Small intestine (tissue), 7 donors: ENCODE results near the gene FGGY. TPM values are rescaled to one million over a fixed set of nuclear protein-coding genes. Genes with fewer than 3 reads are reported as not detected.
"Not testable (repeated sequence)": the region's sequence is repeated elsewhere in the genome, so short reads cannot be mapped to it uniquely, and the experiment has no call there.

Experiments used
- DNase-seq, 2 donors: peaks; one replicate each; pipeline versions ENCODE4 v3.0.0 to v3.0.0-alpha.2; 2013
- FAIRE-seq: peaks from 2 replicates; lab custom pipeline; 2012; peaks lifted over from hg19 to GRCh38; lab: Jason Lieb, UNC
- H3K27ac ChIP-seq, 3 donors: one replicate each; pipeline ENCODE4 v1.5.1; 2013; ENCODE audit warnings: low read length in 2 of 3, mild to moderate bottlenecking in 2 of 3, control low read depth in 1 of 3, inconsistent platforms in 1 of 3, low read depth in 1 of 3, moderate library complexity in 1 of 3
- H3K27me3 ChIP-seq, 3 donors: one replicate each; pipeline ENCODE4 v1.6.1; 2013; ENCODE audit warnings: low read length in 3 of 3, inconsistent platforms in 1 of 3; ENCODE audit not compliant: control insufficient read depth in 3 of 3, insufficient read depth in 3 of 3
- H3K36me3 ChIP-seq, 3 donors: one replicate each; pipeline ENCODE4 v1.6.1; 2013; ENCODE audit warnings: low read length in 3 of 3, inconsistent platforms in 1 of 3, low read depth in 1 of 3, mild to moderate bottlenecking in 1 of 3, moderate library complexity in 1 of 3; ENCODE audit not compliant: control insufficient read depth in 3 of 3, insufficient read depth in 2 of 3
- H3K4me1 ChIP-seq, 3 donors: one replicate each; pipeline ENCODE4 v1.6.1; 2013; ENCODE audit warnings: low read length in 2 of 3, inconsistent platforms in 1 of 3, low read depth in 1 of 3, mild to moderate bottlenecking in 1 of 3, moderate library complexity in 1 of 3; ENCODE audit not compliant: control insufficient read depth in 3 of 3, insufficient read depth in 2 of 3
- H3K4me3 ChIP-seq, 3 donors: one replicate each; pipeline ENCODE4 v1.5.1; 2013; ENCODE audit warnings: low read length in 3 of 3, control low read depth in 1 of 3, inconsistent platforms in 1 of 3, low read depth in 1 of 3, mild to moderate bottlenecking in 1 of 3, moderate library complexity in 1 of 3
- H3K9me3 ChIP-seq, 2 donors: one replicate each; pipeline ENCODE4 v1.6.1; 2013; ENCODE audit warnings: low read depth in 1 of 2, low read length in 1 of 2; ENCODE audit not compliant: control insufficient read depth in 2 of 2, insufficient read depth in 1 of 2
- WGBS, 3 donors: extraction: QIAGEN DNeasy Blood & Tissue Kit; methylation state at CpG; one replicate each; pipeline ENCODE4 v1.1.7; 2013; 5-methylcytosine and 5-hydroxymethylcytosine counted together
- polyA plus RNA-seq, 4 donors: library from polyadenylated mRNA; stranded (reverse) in 3 of 4; unstranded in 1 of 4; fragments of 200-250 nt in 3 of 4; fragments of 120-200 nt in 1 of 4; gene quantifications; one replicate each; pipeline versions ENCODE4 v1.2.1 to v1.2.3, GENCODE V29; 2013
- donor health status: healthy with polysubstance abuse.
- donor health status: control.
- donor health status: control.
- donor health status: Bipolar disorder and iron deficiency.
- donor health status: healthy.

The FGGY gene
- polyA plus RNA-seq, 4 donors = 12.3 to 28.0 (median 15.0) TPM

DNA sequence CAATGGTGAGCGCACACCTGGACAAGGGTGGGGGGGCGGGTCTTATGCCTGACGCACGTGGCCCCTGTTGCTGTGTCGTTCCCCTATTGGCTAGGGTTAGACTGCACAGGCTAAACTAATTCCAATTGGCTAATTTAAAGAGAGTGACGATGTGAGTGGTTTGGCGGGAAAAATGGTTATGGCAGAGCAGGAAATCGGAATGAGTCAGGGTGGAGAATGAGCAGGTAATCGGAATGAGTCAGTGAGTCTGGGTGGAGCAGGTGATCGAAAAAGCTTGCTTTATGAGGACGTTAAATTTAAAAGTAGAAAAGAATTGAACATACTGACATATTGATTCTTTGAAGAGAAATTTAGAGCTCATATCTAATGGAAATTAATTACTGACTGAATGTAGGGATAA, 2.8 kb downstream of the FGGY start:
- not testable (repeated sequence) for DNase-seq, H3K4me3 ChIP-seq, H3K27ac ChIP-seq, FAIRE-seq, H3K9me3 ChIP-seq, H3K36me3 ChIP-seq, H3K27me3 ChIP-seq
- H3K4me1 ChIP-seq = peaks cover 2 to 27% (median 4%) of the 10 kb centered on the region in 3 donors
- 96 to 98% (median 97%) methylated on average over 11 of the region's 11 CpGs for WGBS, 3 donors

DNA sequence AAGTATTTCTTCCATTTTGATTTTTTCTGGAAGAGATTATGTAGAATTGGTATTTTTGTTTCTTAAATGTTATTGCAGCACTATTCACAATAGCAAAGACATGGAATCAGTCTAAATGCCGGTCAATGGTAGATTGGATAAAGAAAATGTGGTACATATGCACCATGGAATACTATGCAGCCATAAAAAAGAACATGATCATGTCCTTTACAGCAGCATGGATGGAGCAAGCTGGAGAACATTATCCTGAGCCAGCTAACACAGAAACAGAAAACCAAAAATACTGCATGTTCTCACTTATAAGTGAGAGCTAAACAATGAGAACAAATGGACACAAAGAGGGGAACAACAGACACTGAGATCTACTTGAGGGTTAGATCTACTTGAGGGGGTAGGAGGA, 5.4 kb downstream of the FGGY start:
- 97 to 100% (median 98%) methylated on average over 1 of the region's 1 CpG for whole genome bisulfite sequencing, 3 donors
- H3K4me1 ChIP-seq = peaks cover 2 to 18% (median 4%) of the 10 kb centered on the region in 3 donors
- no peak overlapping the region for H3K27ac ChIP-seq
- peaks cover 0 to 5% of the 10 kb centered on the region in 2 donors for H3K9me3 ChIP-seq
- no peak overlapping the region for H3K4me3 ChIP-seq
- no peaks in the 10 kb centered on the region for H3K27me3 ChIP-seq
- no peak for FAIRE-seq
- no peak for DNase-seq
- peaks cover 0 to 2% (median 0%) of the 10 kb centered on the region in 3 donors for H3K36me3 ChIP-seq

DNA sequence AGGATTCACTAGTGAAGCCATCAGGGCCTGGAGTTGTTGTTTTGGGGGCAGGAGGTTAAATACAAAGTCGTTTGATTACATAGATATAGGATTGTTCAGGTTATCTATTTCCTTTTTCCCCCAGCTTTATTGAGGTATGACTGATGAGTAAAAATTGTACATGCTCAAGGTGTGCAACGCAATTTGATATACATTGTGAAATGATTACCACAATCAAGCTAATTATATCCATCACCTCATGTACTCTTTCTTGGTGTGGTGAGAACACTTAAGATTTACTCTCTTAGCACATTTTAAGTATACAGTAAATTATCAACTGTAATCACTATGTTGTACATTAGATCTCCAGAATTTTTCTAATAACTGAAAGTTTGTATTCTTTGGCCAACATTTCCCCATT, 6.0 kb downstream of the FGGY start:
- Histone ChIP-seq H3K4me3 (no peak overlapping the region), H3K9me3 (peaks cover 0 to 5% of the 10 kb centered on the region in 2 donors), H3K27ac (no peak overlapping the region), H3K4me1 (peaks cover 2 to 12% (median 4%) of the 10 kb centered on the region in 3 donors), H3K27me3 (no peaks in the 10 kb centered on the region), H3K36me3 (peaks cover 0 to 2% (median 0%) of the 10 kb centered on the region in 3 donors)
- 80 to 86% (median 81%) methylated on average over 2 of the region's 2 CpGs for WGBS, 3 donors
- no peak for DNase-seq
- no peak for FAIRE-seq

DNA sequence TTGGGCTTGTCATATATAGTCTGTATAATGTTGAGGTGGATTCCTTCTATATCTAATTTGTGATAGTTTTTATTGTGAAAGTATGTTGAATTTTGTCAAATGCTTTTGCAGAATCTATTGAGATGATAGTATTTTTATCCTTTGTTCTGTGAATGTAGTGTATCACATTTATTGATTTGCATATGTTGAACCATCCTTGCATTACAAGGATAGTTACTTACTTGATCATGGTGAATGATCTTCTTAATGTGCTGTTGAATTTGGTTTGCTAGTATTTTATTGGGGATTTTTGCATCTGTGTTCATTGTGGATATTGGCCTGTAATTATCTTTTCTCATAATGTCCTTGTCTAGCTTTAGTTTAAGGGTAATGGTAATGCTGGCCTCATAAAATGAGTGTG, 8.3 kb downstream of the FGGY start:
- Histone ChIP-seq H3K4me1 (no peaks in the 10 kb centered on the region), H3K4me3 (no peak overlapping the region), H3K36me3 (peaks cover 0 to 2% (median 0%) of the 10 kb centered on the region in 3 donors), H3K9me3 (peaks cover 0 to 5% of the 10 kb centered on the region in 2 donors), H3K27ac (no peak overlapping the region), H3K27me3 (no peaks in the 10 kb centered on the region)
- DNase-seq (no peak), FAIRE-seq (no peak)

DNA sequence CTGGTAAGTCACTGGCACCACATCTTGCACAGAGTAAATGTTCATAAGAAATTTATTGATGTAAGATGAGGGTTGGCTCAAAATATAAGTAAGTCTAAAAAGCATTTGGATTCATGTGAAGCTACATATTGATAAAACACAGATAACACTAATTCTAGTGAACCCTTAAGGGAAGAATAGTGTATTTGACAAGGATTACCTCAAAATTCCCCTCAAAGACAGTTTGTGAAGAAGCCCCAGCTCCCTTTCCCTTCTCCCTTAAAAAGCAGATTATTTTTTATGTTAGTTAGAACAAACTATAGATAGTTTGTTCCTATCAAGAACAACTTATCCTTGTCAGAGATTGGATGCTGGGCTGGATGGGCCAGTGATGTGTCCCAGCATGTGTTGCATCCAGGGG, 10.7 kb downstream of the FGGY start:
- Histone ChIP-seq H3K4me3 (no peak overlapping the region), H3K4me1 (no peaks in the 10 kb centered on the region), H3K27me3 (no peaks in the 10 kb centered on the region), H3K27ac (no peak overlapping the region), H3K9me3 (peaks cover 0 to 5% of the 10 kb centered on the region in 2 donors), H3K36me3 (no peaks in the 10 kb centered on the region)
- FAIRE-seq (no peak), DNase-seq (no peak)

DNA sequence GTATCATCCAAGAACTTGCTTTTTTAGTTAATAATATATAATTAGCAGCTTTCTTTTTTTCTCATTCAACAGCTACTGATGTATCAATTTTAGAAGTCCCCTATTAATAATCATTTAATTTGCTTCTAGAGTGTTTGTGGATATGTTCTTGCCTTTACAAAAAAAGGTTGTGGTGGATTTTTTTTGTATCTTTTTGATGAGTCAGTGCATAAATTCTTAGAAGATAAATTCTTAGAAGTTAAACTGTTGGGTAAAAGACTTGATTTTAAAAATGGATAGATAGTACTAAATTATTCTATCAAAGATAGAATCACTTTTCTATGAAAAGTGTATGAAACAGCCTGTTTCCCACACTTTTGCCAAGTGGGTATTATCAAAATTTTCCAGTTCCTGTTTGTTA, 11.9 kb downstream of the FGGY start:
- Histone ChIP-seq H3K4me1 (no peaks in the 10 kb centered on the region), H3K4me3 (no peak overlapping the region), H3K27me3 (no peaks in the 10 kb centered on the region), H3K9me3 (peaks cover 0 to 5% of the 10 kb centered on the region in 2 donors), H3K27ac (no peak overlapping the region), H3K36me3 (no peaks in the 10 kb centered on the region)
- DNase-seq (no peak), FAIRE-seq (no peak)

DNA sequence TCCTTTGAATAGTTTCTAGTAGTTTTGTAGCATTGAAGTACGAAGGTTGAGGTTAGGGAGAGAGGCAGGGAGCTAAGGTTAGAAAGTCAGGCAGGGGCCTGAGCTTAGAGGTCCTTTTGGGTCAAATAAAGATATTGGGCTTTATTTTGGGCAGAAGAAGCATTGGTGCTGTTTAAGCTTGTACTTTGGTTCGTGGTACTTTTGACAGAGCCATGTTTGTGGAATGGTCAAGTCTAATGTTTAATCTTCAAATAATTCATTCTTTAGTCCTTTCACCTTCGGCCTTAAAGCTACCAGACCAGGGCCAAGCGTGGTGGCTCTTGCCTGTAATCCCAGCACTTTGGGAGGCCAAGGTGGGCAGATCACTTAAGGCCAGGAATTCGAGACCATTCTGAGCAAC, 12.5 kb downstream of the FGGY start:
- 91 to 96% (median 93%) methylated on average over 5 of the region's 5 CpGs for WGBS, 3 donors
- H3K36me3 ChIP-seq = no peaks in the 10 kb centered on the region
- H3K4me1 ChIP-seq = no peaks in the 10 kb centered on the region
- H3K9me3 ChIP-seq = peaks cover 0 to 5% of the 10 kb centered on the region in 2 donors
- H3K4me3 ChIP-seq = no peak overlapping the region
- FAIRE-seq (no peak), DNase-seq (no peak)
- H3K27me3 ChIP-seq = no peaks in the 10 kb centered on the region
- no peak overlapping the region for H3K27ac ChIP-seq

DNA sequence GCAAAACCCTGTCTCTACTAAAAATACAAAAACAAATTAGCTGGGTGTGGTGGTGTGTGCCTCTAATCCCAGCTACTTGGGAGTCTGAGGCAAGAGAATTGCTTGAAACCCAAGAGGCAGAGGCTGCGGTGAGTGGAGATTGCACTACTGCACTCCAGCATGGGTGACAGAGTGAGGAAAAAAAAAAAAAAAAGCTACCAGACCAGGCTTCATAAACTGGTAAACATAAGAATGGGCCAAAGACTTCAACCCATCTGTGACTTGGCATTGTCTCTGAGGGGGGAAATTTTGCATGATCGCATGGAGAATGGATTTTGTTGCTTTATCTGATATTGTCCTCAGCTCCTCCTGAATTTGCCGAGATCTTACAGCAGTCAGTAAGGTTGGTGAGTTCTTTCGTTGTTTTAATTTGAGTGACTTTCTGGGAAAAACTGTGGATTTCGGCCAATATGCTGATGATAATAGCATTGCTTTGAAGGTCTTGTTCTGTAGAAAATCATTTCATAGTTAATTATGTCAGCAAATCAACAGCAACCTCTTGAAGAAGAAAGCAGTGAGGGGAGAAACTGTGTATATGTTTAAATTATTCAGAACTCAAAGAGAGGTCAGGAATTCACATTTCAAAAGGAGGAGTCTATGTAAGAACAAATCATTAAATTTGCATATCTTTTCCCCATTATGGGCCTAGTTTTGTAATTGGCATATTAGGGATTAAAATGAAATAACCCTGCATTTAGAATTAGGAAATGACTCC, 13.1 kb downstream of the FGGY start:
- 81 to 95% (median 94%) methylated on average over 5 of the region's 5 CpGs for WGBS, 3 donors
- H3K9me3 ChIP-seq = peaks cover 0 to 5% of the 10 kb centered on the region in 2 donors
- H3K4me1 ChIP-seq = peaks cover 0 to 3% (median 2%) of the 10 kb centered on the region in 3 donors
- FAIRE-seq = no peak
- H3K4me3 ChIP-seq = no peak overlapping the region
- no peaks in the 10 kb centered on the region for H3K27me3 ChIP-seq
- no peak for DNase-seq
- H3K27ac ChIP-seq = no peak overlapping the region
- H3K36me3 ChIP-seq = no peaks in the 10 kb centered on the region
